ENCODE results near the gene TRDMT1.

The TRDMT1 gene

DNA sequence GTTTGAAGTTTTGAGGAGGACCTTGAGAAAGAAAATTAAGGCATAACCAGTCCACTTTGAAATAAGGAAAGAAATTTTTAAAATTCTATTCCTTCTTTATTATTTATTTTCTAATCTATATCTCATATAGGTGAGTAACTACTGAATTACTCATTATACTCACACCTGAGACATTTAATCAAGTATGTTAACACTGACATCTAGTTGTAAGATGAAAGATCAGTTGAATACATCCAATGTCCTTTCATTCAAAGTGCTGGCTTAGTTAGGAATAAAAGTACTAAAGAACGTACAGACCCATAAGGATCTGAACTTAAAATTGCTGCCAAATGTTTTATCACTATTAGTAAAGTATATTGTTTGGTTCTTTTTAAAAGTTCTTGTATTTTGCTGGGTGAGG, 23.5 kb downstream of the TRDMT1 start:
- H3K27ac ChIP-seq (ENCODE audit: insufficient read depth, low read depth, low read length, poor library complexity, severe bottlenecking) = no peak overlapping the region
- H3K4me3 ChIP-seq (ENCODE audit: insufficient read depth, low read depth, low read length) = no peak overlapping the region
- peaks cover 7% of the 10 kb centered on the region for H3K4me1 ChIP-seq (ENCODE audit: control insufficient read depth, insufficient read depth, low read length)
- H3K36me3 ChIP-seq (ENCODE audit: control insufficient read depth, insufficient read depth, low read length) = no peaks in the 10 kb centered on the region
- no peaks in the 10 kb centered on the region for H3K9me3 ChIP-seq (ENCODE audit: control insufficient read depth, low read length)
- WGBS, 2 experiments = 78 to 83% methylated on average over 1 of the region's 1 CpG
- no peaks in the 10 kb centered on the region for H3K27me3 ChIP-seq (ENCODE audit: control insufficient read depth, insufficient read depth, low read length, poor library complexity, severe bottlenecking)

GRCh38 chr10:17177014-17177413, 24.5 kb downstream of the TRDMT1 start:
- 97 to 100% methylated on average over 1 of the region's 1 CpG for WGBS, 2 experiments
- Histone ChIP-seq H3K4me1 (ENCODE audit: control insufficient read depth, insufficient read depth, low read length) (peaks cover 7% of the 10 kb centered on the region), H3K9me3 (ENCODE audit: control insufficient read depth, low read length) (no peaks in the 10 kb centered on the region), H3K4me3 (ENCODE audit: insufficient read depth, low read depth, low read length) (no peak overlapping the region), H3K36me3 (ENCODE audit: control insufficient read depth, insufficient read depth, low read length) (no peaks in the 10 kb centered on the region), H3K27me3 (ENCODE audit: control insufficient read depth, insufficient read depth, low read length, poor library complexity, severe bottlenecking) (no peaks in the 10 kb centered on the region), H3K27ac (ENCODE audit: insufficient read depth, low read depth, low read length, poor library complexity, severe bottlenecking) (no peak overlapping the region)

DNA sequence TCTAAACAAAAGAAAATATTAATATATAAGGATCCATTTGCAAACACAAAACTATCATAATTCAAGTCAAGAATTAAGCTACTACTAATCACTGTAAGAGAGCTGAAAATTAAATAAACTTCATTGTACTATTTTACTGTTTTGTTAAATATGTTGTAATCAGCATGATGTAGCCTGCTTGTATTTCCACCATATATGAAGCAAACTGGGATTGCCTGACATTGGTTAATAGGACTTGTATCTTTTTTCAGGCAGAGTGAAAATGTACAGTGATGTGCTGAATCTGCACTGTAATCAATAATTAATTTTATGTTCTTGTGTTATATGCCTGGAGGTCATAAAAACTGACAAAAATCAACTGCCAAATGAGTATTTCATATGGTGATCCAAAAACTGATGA, 25.4 kb downstream of the TRDMT1 start:
- H3K4me1 ChIP-seq (ENCODE audit: control insufficient read depth, insufficient read depth, low read length) = peaks cover 7% of the 10 kb centered on the region
- no peaks in the 10 kb centered on the region for H3K36me3 ChIP-seq (ENCODE audit: control insufficient read depth, insufficient read depth, low read length)
- no peak overlapping the region for H3K4me3 ChIP-seq (ENCODE audit: insufficient read depth, low read depth, low read length)
- H3K9me3 ChIP-seq (ENCODE audit: control insufficient read depth, low read length) = no peaks in the 10 kb centered on the region
- no peaks in the 10 kb centered on the region for H3K27me3 ChIP-seq (ENCODE audit: control insufficient read depth, insufficient read depth, low read length, poor library complexity, severe bottlenecking)
- H3K27ac ChIP-seq (ENCODE audit: insufficient read depth, low read depth, low read length, poor library complexity, severe bottlenecking) = no peak overlapping the region

DNA sequence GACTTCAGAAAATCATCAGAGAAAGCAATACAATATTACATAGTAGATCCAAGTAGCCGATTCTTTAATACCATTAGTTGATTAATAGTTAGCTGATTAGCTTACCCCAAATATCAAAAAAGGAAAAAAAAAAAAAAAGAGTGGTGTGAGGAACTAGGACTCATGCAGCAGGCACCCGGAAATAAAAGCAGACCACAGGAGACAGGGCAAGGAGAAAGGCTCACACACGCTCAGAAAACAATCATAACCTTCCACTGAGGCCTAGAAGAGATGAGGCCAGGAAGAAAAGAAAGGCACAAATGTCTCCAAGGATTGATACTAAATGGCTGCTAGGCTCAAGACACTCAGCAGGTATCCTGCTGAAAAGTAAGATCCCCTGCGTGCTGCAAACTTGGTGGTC, 25.9 kb downstream of the TRDMT1 start:
- H3K4me1 ChIP-seq (ENCODE audit: control insufficient read depth, insufficient read depth, low read length) = peaks cover 7% of the 10 kb centered on the region

GRCh38 chr10:17174626-17175025, 26.8 kb downstream of the TRDMT1 start:
- Histone ChIP-seq H3K27me3 (ENCODE audit: control insufficient read depth, insufficient read depth, low read length, poor library complexity, severe bottlenecking) (no peaks in the 10 kb centered on the region), H3K27ac (ENCODE audit: insufficient read depth, low read depth, low read length, poor library complexity, severe bottlenecking) (no peak overlapping the region), H3K4me3 (ENCODE audit: insufficient read depth, low read depth, low read length) (no peak overlapping the region), H3K9me3 (ENCODE audit: control insufficient read depth, low read length) (no peaks in the 10 kb centered on the region), H3K4me1 (ENCODE audit: control insufficient read depth, insufficient read depth, low read length) (peaks cover 7% of the 10 kb centered on the region), H3K36me3 (ENCODE audit: control insufficient read depth, insufficient read depth, low read length) (no peaks in the 10 kb centered on the region)

More for the DNA sequence above, 25.9 kb downstream of the TRDMT1 start:
- whole genome bisulfite sequencing, 2 experiments = 19% methylated on average over 3 of the region's 4 CpGs
- H3K9me3 ChIP-seq (ENCODE audit: control insufficient read depth, low read length) = no peaks in the 10 kb centered on the region
- H3K27ac ChIP-seq (ENCODE audit: insufficient read depth, low read depth, low read length, poor library complexity, severe bottlenecking) = no peak overlapping the region
- H3K27me3 ChIP-seq (ENCODE audit: control insufficient read depth, insufficient read depth, low read length, poor library complexity, severe bottlenecking) = no peaks in the 10 kb centered on the region
- H3K36me3 ChIP-seq (ENCODE audit: control insufficient read depth, insufficient read depth, low read length) = no peaks in the 10 kb centered on the region
- H3K4me3 ChIP-seq (ENCODE audit: insufficient read depth, low read depth, low read length) = no peak overlapping the region

DNA sequence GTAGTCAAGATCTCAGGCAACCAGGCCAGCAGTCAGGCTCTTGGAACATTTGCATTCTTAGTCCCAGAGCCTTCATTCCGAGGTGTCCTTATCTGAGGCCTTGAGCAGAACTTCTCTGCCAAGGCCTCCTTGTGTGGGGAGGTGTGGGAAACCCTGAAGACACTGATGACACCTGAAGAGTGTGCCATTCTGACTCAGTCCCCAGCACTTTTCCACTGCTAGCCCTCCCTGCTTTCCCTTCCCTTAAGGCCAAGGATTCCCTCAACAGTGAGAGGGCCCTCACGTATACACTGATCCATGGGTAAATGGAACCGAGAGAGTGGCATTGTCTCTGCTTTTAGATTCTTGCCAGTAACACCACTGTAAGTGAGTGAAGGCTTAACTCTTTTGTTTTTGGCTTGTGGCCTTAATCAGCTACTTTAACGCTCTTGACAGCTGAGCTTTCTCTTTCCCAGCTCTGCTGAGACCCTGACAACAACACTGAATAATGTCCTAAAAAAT, 30.3 kb downstream of the TRDMT1 start:
- Histone ChIP-seq H3K4me1 (ENCODE audit: control insufficient read depth, insufficient read depth, low read length) (peaks cover 7% of the 10 kb centered on the region), H3K9me3 (ENCODE audit: control insufficient read depth, low read length) (no peaks in the 10 kb centered on the region), H3K4me3 (ENCODE audit: insufficient read depth, low read depth, low read length) (no peak overlapping the region), H3K27me3 (ENCODE audit: control insufficient read depth, insufficient read depth, low read length, poor library complexity, severe bottlenecking) (no peaks in the 10 kb centered on the region), H3K27ac (ENCODE audit: insufficient read depth, low read depth, low read length, poor library complexity, severe bottlenecking) (no peak overlapping the region), H3K36me3 (ENCODE audit: control insufficient read depth, insufficient read depth, low read length) (no peaks in the 10 kb centered on the region)
- 29 to 33% methylated on average over 4 of the region's 4 CpGs for WGBS, 2 experiments

DNA sequence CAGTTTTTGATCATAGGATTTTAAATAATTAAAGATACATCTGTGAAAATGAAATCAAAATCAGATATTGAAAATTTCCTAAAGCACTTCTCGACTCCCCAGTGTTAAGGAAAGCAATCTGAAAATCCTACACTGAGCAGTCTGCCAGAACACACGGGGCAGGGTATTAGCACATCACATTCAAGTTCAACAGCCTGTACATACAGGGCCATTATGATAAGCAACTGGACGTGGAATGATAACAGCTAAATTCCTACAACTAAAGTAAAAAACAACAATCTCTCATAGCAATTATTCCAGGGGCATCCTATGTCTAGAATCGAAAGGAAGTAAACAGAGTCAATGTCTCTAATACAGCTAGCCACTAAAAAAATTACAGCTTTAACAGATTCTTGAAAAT, 31.7 kb downstream of the TRDMT1 start:
- H3K9me3 ChIP-seq (ENCODE audit: control insufficient read depth, low read length) = no peaks in the 10 kb centered on the region
- no peaks in the 10 kb centered on the region for H3K27me3 ChIP-seq (ENCODE audit: control insufficient read depth, insufficient read depth, low read length, poor library complexity, severe bottlenecking)
- 91 to 95% methylated on average over 4 of the region's 4 CpGs for WGBS, 2 experiments
- no peak overlapping the region for H3K27ac ChIP-seq (ENCODE audit: insufficient read depth, low read depth, low read length, poor library complexity, severe bottlenecking)
- no peaks in the 10 kb centered on the region for H3K4me1 ChIP-seq (ENCODE audit: control insufficient read depth, insufficient read depth, low read length)
- H3K36me3 ChIP-seq (ENCODE audit: control insufficient read depth, insufficient read depth, low read length) = no peaks in the 10 kb centered on the region
- no peak overlapping the region for H3K4me3 ChIP-seq (ENCODE audit: insufficient read depth, low read depth, low read length)

DNA sequence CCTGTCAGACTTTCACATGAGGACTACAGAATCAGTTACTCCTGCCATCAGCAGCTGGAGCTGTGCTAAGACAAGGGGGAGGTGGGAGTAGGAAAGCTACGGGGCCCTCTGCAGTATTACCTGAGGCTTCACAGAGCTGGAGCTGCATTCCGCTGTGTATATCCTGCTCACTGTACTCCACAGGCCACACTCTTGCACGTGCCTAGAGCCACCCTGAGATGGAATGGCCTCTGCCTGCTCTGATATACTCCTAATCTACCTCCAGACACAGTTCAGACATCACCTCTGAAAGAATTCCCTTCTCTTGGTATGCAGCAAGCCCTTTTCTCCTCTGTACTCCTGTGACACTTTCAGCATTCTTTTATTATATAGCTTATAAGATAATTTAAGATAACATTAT, 34.8 kb downstream of the TRDMT1 start:
- Histone ChIP-seq H3K27me3 (ENCODE audit: control insufficient read depth, insufficient read depth, low read length, poor library complexity, severe bottlenecking) (no peaks in the 10 kb centered on the region), H3K9me3 (ENCODE audit: control insufficient read depth, low read length) (no peaks in the 10 kb centered on the region), H3K4me3 (ENCODE audit: insufficient read depth, low read depth, low read length) (no peak overlapping the region), H3K36me3 (ENCODE audit: control insufficient read depth, insufficient read depth, low read length) (no peaks in the 10 kb centered on the region), H3K4me1 (ENCODE audit: control insufficient read depth, insufficient read depth, low read length) (no peaks in the 10 kb centered on the region), H3K27ac (ENCODE audit: insufficient read depth, low read depth, low read length, poor library complexity, severe bottlenecking) (no peak overlapping the region)
- 86 to 91% methylated on average over 3 of the region's 3 CpGs for WGBS, 2 experiments

- Histone ChIP-seq H3K4me1 (ENCODE audit: control insufficient read depth, insufficient read depth, low read length) (no peaks in the 10 kb centered on the region), H3K27me3 (ENCODE audit: control insufficient read depth, insufficient read depth, low read length, poor library complexity, severe bottlenecking) (no peaks in the 10 kb centered on the region), H3K27ac (ENCODE audit: insufficient read depth, low read depth, low read length, poor library complexity, severe bottlenecking) (no peak overlapping the region), H3K36me3 (ENCODE audit: control insufficient read depth, insufficient read depth, low read length) (no peaks in the 10 kb centered on the region), H3K9me3 (ENCODE audit: control insufficient read depth, low read length) (no peaks in the 10 kb centered on the region), H3K4me3 (ENCODE audit: insufficient read depth, low read depth, low read length) (no peak overlapping the region)
- WGBS, 2 experiments = 84 to 96% methylated on average over 2 of the region's 2 CpGs
These were observed 38.6 kb downstream of the TRDMT1 start for GRCh38 chr10:17162828-17163227.

DNA sequence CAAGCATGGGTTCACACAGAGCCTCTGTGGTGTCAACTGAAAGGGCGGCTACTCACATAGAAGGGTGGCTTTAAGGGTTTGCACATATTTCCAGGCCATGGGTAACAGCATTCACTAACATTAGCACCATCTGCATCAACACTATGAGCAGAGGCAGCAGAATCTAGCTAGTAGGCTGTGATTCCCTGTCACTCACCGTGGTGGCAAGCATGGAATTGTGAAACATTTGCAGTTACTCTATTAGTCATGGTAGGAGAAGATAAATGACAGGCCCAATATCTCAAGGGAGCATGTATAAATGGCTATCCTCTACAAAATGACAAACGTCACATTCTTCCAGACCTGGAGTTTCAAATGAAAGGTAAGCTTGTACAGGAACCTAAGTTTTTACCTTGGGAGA, 39.7 kb downstream of the TRDMT1 start:
- no peaks in the 10 kb centered on the region for H3K36me3 ChIP-seq (ENCODE audit: control insufficient read depth, insufficient read depth, low read length)
- no peaks in the 10 kb centered on the region for H3K27me3 ChIP-seq (ENCODE audit: control insufficient read depth, insufficient read depth, low read length, poor library complexity, severe bottlenecking)
- no peak overlapping the region for H3K4me3 ChIP-seq (ENCODE audit: insufficient read depth, low read depth, low read length)
- no peaks in the 10 kb centered on the region for H3K9me3 ChIP-seq (ENCODE audit: control insufficient read depth, low read length)
- no peaks in the 10 kb centered on the region for H3K4me1 ChIP-seq (ENCODE audit: control insufficient read depth, insufficient read depth, low read length)
- H3K27ac ChIP-seq (ENCODE audit: insufficient read depth, low read depth, low read length, poor library complexity, severe bottlenecking) = no peak overlapping the region
- 61 to 67% methylated on average over 3 of the region's 3 CpGs for WGBS, 2 experiments

DNA sequence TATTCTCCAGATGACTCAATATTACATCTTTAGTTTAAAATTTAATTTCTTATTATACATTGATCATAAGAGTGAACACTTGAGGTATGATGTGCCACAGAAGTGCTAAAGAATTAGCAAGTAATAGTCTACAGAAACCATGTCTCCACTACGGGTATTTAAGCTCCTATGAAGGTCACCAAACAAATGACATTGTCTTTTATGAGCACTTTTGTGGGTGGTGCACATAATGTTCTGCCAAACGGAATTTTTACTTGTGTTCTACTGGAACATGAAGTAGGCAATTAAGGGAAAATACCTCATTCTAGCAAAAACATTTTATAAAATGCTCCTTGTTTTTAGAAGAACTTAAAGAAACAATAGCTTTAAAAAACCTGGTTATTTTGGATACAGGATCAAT, 44.4 kb downstream of the TRDMT1 start:
- Histone ChIP-seq H3K27ac (ENCODE audit: insufficient read depth, low read depth, low read length, poor library complexity, severe bottlenecking) (no peak overlapping the region), H3K4me1 (ENCODE audit: control insufficient read depth, insufficient read depth, low read length) (no peaks in the 10 kb centered on the region), H3K36me3 (ENCODE audit: control insufficient read depth, insufficient read depth, low read length) (no peaks in the 10 kb centered on the region), H3K4me3 (ENCODE audit: insufficient read depth, low read depth, low read length) (no peak overlapping the region), H3K9me3 (ENCODE audit: control insufficient read depth, low read length) (no peaks in the 10 kb centered on the region), H3K27me3 (ENCODE audit: control insufficient read depth, insufficient read depth, low read length, poor library complexity, severe bottlenecking) (no peaks in the 10 kb centered on the region)
- 92 to 100% methylated on average over 1 to 2 of the region's 2 CpGs for WGBS, 2 experiments

All from ectodermal cell (in vitro differentiated cells).